Smooth muscle cell of the brain vasculature (primary cell): Measurements from ENCODE around the gene ZDBF2.
"Not testable (repeated sequence)": the region's sequence is repeated elsewhere in the genome, so short reads cannot be mapped to it uniquely, and the experiment has no call there.

Experiments used
- DNase-seq: peaks from one replicate; pipeline ENCODE4 v3.0.0-alpha.2; 2012; ENCODE audit warnings: low read depth, low spot score

ZDBF2 gene

GRCh38 chr2:206274434-206275311 lies at the start of gene ZDBF2:
TSS of gene ZDBF2 (plus strand) at chr2:206274663. CDS start at chr2:206281850, 7,187 bp downstream.
- no peak for DNase-seq

GRCh38 chr2:206225435-206226232 lies 48.8 kb upstream of the ZDBF2 start:
- no peak for DNase-seq

GRCh38 chr2:206228636-206229035 lies 45.8 kb upstream of the ZDBF2 start:
- DNase-seq: not testable (repeated sequence)

GRCh38 chr2:206229642-206230041 lies 44.8 kb upstream of the ZDBF2 start:
- DNase-seq: no peak

GRCh38 chr2:206230060-206230762 lies 44.3 kb upstream of the ZDBF2 start:
- DNase-seq: no peak

GRCh38 chr2:206231669-206232286 lies 42.7 kb upstream of the ZDBF2 start:
- no peak for DNase-seq

- no peak for DNase-seq
Observed at GRCh38 chr2:206232287-206233035, 42.0 kb upstream of the ZDBF2 start.

- DNase-seq: no peak
Observed at GRCh38 chr2:206239157-206239556, 35.3 kb upstream of the ZDBF2 start.

GRCh38 chr2:206240327-206240726 lies 34.1 kb upstream of the ZDBF2 start:
- no peak for DNase-seq

GRCh38 chr2:206241736-206242135 lies 32.7 kb upstream of the ZDBF2 start:
- no peak for DNase-seq

GRCh38 chr2:206245265-206245672 lies 29.2 kb upstream of the ZDBF2 start:
- no peak for DNase-seq

GRCh38 chr2:206250041-206250897 lies 24.2 kb upstream of the ZDBF2 start:
- no peak for DNase-seq

- DNase-seq: no peak
Observed at GRCh38 chr2:206253125-206253776, 21.2 kb upstream of the ZDBF2 start.

- DNase-seq: no peak
Observed at GRCh38 chr2:206253777-206254166, 20.7 kb upstream of the ZDBF2 start.

GRCh38 chr2:206255003-206255402 lies 19.5 kb upstream of the ZDBF2 start:
- DNase-seq: no peak

GRCh38 chr2:206256706-206257205 lies 17.7 kb upstream of the ZDBF2 start:
- no peak for DNase-seq

GRCh38 chr2:206257350-206257749 lies 17.1 kb upstream of the ZDBF2 start:
- no peak for DNase-seq

- DNase-seq: no peak
Observed at GRCh38 chr2:206257861-206258260, 16.6 kb upstream of the ZDBF2 start.

GRCh38 chr2:206258615-206259014 lies 15.8 kb upstream of the ZDBF2 start:
- DNase-seq: not testable (repeated sequence)
